Hematopoietic multipotent progenitor cell treated with erythropoietin and hydrocortisone succinate and interleukin-3 and kit ligand, for 4 days (in vitro differentiated cells): ENCODE measurements around the gene KIAA0930.

Source experiments
- DNase-seq: peaks from one replicate; pipeline ENCODE4 v3.0.0-alpha.2; 2015

Gene KIAA0930

DNA sequence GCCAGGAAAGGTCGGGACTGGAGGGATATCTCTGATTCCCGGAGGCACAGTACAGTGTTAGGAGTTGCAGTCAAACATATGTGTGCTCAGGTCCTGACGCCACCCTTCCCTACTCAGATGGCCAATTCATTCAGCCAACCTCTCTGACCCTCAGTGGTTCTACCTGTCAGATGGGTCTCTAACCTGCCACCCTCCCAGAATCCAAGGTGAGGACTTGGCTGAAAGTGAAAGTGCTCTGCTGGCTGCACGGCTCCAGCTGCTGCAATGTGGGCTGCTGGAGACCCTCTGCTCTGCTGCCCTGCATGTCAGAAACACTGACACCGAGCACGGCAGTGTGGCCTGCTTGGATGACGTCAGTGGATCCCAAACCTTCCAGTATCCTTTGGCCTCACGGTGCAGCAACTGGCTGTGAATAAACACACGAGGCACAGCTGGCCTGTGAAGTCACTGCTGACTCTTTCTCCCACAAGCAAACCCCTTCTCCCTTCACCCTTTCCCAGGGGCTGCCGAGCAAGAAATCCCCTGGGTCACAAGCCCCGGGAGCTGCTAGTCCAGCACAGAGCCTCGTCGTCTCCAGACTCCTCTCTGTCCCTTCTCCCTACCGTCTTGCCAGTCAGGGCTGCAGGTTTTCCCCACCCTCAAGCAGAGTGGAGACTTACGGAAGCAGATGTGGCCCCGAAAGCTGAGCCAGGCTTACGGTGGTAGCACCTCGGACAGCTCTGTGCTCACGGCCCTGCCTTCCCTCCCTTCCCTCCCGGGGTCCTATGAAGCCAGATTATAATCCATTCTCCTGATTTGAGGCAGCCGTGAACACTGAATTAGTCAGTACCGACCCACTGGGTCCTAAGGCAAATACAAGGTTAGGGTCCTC lies 24.3 kb downstream of the KIAA0930 start:
- no peak for DNase-seq

DNA sequence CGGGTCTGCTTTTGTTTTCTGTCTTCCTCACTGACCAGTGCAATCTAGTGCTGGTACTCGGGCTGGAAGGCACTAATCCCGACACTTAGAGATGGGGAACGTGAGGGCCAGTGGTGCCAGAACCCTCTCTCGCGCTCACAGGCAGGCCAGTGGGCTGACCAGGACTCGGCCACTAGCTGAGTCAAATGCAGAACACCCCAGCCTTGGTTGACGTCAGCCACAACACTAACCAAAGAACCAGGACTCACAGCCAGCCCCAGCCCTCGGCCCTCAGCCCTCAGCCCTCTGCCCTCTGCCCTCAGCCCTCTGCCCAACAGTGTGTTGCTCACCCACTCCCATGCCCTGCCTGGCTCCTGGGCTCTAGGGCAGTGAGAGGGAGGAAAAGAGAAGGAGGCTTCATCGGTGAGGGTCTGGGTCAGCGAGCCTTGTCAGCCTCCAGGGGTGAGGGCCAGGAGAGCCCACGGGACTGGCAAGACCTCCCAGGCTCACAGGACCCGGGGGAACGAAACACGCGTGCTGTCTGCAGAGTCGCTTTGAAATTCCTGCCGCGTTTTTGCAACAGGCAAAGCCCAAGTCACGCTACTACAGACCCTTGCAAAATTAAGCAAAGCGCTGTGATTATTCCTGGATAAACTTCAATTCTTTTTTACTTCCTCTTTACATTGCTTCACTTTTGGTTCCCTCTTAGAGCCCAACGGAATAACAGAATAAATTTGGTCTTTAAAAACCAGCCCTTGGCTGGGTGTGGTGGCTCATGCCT lies 27.5 kb downstream of the KIAA0930 start:
- DNase-seq: peak; percentile 62

DNA sequence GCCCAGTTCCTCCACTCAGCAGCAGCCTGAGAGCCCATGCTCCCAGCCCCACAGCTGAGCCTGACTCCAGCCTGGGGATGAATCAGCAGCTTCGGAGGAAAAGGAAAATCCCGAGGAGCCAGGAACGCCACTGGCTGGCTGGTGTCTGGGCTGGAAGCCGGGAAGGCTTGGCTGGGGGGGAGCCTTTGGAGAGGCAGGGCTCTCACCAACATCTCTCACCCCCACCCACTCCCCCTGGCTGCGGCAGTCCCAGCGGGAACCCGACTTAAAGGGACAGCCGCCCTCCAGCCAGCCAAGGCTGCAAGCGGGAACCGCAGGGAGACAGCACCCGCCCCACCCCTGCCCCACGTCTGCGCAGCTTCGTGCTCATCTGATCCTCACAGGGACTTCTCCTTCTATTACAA lies 28.4 kb downstream of the KIAA0930 start:
- no peak for DNase-seq

DNA sequence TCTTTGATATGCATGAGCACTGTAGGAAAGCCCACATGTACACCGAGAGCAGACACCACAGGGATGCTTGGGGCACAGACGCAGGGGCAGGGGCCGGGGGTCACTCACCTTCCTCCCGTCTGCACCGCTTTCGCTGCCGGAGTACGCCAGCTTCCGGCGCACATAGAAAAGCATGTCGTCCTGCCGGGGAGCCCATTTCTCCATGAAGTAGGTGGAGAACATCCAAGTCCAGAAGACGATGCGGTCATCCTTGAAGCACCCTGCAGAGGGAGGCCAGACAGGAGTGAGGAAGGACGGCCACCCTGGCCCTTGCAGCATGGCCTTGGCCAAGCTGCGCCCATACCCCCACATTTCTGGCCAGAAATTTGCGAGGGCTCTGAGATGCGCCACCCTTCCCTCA lies 28.8 kb downstream of the KIAA0930 start:
- DNase-seq: no peak

DNA sequence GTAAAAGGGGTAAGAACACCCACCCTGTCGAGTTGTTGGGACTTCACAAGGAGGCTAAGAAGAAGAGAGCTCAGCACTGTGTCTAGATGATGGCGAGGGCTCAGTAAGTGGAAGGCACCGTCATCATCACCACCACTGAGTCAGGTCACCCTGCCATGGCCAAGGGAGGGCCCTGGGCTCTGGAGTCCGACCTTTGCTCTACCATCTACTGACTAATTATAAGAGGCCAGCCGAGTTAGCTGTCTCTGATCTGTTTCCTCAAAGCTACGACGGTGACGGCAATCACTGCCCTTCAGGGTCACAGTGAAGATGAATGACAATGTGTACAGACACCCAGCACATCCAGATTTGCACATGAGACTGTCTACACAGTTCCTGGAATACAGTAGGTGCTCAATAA lies 29.3 kb downstream of the KIAA0930 start:
- no peak for DNase-seq

DNA sequence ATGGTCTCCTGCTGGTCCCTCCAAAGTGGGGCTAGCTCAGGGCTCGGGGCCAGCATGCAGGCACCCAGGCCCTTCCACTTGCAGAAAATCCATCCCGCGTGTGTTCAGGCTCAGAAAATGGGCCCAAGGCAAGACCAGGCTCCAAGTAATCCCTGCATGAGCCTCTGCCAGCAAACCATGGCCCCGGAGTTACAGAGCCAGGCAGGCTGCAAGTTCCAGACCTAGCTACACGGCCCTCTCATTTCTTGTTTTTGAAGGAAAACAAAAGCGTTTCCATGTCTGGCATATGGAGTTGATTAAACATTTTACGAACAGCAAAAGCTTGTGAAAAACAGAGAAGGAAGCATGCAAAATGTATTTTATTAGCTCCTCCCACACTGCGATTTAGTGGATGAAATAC lies 29.7 kb downstream of the KIAA0930 start:
- DNase-seq: no peak

DNA sequence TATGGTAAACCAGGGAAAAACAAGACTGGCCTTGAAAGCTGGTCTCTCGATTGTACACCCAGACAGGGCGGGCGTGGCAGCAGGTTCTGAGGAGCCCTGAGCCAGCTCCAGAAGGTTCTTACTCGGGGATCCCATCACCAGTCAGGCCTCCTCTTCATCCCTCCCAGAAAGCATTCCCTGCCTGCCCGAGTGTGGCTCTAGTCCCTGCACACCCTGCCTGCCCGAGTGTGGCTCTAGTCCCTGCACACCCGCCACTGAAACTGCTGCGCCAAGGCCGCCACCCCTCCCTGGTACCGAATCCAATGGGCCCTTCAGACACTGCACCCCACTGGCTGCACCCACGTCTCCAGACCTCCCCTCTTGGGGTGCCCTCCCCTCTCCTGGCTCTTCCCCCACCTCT lies 30.1 kb downstream of the KIAA0930 start:
- no peak for DNase-seq

DNA sequence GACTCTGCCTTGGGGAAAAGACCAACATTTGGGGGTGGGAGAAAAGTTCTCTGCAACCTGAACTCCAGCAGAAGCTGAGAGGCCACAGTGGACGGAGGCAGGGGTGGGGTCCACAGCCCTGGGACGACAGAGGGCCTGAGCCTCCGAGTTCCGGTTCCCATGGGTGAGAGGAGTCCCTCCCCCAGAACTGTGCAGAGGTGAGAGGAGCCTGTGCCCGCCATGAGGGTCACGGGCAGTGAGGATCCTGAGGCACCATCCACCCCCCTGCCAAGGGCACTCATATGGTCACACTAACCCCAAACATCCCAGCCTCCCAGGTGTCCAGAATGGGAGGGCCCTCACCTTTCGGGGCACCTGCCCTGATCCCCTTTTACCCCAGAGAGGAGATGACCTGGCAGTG lies 30.5 kb downstream of the KIAA0930 start:
- no peak for DNase-seq

DNA sequence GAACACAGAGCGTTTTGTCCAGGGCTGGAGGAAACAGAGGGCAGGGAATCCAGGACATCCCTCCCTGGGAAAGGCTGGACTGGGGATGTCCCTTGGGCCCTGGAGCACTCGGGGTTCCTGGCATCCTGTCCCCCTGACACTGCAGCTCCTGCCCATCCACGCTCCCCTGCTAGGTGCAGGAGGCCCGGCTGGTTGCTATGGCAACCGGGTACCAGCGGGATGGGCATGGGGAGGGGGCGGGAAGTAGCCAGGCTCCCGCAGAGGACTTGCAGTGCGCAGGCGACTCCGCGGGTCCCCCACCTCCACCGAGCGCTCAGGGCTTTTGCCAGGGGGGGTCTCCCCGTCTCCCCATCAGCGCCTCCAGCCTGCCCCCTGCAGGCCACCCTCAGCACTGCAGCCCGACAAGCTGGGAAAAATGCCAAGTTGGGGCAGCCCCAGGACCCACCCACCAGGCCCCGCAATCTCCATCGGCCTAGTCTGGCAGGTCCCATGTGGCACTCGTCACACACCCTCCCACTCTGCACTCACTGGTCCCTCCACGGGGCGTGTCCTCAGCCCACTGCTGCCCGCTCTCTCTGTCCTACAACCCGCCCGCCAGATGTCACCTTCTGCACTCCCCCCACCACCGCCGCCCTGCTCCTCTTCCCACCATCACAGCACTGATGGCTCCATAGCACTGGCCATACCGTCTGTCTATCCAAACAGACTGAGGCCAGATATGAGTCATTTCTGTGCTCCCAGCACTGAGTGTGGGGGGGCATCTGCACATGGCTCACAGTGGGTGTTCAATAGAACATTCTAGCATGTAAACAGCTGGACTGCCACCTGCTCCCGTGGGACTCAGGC lies 31.5 kb downstream of the KIAA0930 start:
- DNase-seq: peak; percentile 55

DNA sequence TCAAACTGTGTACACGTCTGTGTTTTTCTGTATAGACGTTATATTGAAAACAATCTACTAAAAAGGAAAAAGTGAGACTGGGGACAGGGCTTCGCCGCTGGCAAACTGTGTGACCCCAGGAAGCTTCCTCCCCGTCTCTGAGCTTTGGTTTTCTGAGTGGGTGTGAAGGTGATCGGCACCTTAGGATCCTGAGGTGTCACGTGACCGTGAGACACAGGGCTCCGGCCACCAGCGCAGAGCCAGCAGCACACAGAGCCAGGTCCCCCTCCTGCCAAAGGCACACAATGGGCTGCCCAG lies 32.0 kb downstream of the KIAA0930 start:
- no peak for DNase-seq

DNA sequence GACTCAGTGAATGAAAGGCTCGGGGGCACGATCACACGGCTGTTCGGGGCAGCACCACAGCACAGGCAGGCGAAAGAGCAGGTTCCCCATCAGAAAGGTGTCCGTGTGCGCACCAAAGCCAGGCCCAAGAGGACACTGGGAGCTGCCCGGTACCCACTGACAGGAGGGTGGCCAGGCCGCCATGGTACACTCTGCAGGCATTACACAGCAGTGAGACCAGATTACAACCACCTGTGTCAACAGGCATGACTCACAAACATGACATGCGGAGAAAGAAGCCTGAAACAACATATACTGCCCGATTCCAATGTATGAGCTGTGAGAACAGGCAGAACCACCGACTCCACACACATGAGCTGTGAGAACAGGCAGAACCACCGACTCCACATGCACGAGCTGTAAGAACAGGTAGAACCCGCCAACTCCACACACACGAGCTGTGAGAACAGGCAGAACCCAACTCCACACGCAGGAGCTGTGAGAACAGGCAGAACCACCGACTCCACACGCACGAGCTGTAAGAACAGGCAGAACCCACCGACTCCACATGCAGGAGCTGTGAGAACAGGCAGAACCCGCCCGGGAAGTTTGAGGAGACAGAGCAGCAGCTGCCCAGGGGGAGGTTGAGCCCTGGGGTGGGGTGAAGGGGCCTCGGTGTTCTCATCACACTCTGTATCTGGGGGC lies 32.6 kb downstream of the KIAA0930 start:
- DNase-seq: no peak

DNA sequence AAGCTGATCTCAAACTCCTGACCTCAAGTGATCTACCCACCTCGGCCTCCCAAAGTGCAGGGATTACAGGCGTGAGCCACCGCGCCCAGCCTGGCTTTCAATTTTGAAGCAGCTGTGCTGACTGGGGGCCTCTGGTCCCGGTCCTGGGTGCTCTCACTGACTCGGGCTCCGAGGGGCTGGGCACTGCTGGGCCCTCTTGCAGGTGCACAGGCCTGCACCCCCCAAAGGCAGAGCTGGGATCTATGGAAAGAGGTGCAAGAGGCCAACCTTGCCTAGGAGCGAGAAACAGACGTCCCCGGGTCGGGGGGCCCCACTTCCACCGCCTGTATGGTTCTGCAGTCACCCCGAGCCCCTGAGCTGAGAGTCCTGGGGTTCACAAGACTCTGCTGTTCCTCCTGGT lies 33.2 kb downstream of the KIAA0930 start:
- no peak for DNase-seq

DNA sequence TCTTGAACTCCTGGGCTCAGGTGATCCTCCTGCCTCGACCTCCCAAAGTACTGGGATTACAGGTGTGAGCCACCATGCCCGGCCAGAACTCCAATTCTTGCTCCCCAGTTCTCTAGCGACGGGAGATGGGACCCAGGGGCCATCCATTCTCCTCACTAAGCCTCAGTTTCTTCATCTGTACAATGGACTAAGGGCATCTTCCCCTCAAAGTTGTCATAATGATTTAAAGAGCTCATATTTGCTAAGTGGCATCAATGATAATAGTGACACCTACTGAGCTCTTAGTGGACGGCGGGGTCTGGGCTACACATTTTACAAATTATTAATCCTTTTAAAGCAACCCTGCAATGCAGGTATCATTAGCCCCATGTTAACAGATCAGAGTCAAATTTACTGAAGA lies 34.5 kb downstream of the KIAA0930 start:
- no peak for DNase-seq

DNA sequence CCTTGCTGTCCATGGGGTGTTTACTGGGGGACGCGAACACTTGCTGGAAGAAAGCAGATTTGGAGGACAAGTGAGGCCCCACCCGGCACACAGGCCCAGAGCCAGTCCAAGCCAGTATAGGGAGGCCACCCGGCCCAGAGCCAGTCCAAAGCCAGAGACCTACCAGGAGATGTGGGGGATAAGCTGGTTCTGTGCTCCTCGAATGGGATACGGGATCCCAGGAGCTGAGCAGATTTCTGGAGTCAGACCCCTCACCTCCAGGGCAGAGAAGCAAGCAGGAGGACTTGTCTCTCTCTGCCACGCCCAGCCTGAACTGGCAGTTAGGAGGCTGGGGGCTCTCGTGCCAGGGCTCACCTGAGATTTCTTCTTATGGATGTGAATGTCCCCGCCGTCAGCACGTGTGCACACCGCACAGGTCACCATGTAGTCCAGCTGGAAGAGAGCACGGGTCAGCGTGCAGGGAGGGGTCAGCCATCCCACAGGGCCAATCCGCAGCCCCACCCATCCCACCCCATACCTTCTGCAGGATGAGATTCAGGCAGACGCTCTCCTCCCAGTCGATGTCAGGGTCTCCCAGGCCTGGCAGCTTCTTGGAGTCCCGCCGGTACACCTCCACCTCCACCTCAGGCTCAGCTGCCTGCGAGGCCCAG lies 35.3 kb downstream of the KIAA0930 start:
- DNase-seq: no peak

DNA sequence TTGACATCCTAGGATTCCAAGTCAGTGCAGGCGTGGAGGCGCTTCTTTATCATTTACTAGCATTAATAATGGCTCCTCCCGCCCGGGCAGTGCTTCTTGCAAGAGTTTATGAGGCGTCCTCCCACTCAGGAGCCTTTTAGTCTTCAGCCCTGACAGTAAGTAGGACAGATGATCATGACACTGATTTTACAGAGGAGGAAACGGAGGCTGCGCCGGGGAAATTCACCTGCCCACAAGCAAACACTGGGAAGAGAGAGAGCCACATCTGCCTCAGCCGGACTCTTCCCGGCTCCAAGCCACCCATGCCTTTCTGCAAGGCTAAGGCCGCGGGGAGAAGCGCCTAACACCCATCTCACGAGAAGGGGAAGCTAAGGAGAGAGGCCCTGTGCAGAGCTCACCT lies 35.9 kb downstream of the KIAA0930 start:
- DNase-seq: no peak

DNA sequence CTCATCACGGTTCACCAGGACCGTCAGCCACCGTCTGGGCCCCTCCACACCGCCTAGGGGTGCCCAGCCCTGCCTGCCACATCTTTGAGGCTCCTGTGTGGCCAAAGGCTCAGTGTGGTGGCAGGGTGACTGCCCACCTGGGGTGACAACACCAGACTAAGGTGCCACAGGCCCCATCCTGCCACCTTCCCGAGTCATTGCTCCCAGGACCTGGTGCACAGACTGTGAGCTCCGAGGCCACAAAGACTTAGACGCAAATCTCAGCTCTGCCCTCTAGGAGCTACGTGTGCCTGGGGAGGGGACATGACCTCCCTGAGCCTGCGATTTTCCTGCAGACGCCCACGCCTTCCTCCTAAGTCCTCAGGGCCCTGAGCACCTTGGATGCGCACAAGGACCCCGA lies 36.5 kb downstream of the KIAA0930 start:
- no peak for DNase-seq

DNA sequence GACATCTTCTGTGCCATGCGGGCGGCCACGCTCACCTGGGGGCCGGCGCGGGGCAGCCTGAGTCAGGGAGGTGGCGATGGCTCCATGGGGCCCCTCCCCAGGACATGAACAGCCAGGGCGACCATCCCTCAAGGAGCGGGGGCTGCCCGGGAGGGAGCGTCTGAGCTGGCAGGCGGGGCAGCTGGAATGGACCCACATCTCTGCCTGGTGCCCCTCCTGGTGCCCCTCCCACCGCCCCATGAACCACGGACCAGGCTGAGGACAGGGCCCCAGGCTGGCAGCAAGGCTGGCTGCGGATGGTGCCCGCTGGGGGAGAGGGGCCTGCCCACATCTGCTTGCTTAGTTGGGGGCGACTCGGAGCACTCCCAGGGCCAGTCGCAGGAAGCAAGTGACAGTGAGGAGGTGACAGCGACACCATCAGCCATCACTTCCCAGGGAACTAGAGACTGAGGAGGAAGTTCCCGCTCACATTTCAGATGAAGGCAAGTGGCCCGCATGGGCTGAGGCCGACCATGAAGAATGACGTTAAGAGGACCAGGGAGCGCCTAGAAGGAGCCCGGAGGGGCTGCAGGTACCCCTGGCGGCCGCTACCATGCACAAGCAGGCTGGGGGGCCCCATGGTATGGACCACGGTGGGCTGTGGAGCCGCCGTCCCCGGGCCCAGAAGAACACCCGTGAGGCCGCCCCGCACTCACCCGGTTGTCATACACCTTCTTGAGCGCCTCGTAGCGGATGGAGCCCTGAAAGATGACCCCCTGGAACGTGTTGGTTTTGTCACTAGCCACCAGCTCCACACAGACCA lies 37.3 kb downstream of the KIAA0930 start:
- no peak for DNase-seq

DNA sequence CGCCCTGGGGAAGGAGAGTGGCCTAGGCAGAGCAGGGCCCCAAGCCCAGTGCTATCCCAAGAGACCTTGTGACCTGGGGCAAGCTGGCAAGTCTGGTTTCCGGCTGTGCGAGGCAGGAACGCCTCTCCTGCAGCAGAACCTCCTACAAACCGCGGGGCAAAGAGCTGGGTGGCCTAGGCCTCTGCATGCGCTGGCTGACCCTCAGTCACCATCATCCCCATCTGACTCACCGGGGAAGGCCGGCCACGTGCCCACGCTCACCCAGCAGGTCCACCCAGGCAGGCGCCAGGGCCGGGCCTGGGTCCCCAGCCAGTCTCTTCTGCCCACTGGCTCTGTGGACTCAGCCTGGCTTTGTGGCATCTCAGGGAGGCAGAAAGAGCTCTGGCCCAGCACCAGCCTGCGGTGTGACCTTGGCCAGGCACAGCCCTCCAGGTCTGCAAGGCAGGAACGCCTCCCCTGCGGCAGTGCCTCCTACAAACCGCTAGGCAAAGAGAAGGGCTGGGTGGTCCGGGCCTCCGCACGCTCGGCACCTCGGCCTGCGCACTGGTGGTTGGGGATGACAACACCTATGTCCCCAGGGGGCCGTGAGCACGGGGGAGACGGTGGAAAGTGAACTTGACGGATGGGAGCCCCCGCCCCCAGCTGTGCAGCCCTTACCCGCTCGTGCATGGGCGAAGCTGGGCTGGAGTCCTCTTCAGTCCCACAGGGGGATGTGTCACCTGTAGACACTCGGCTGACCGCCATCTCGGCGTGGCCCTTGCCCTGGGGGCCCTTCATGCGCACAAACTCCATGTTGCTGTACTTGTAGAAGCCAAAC lies 38.2 kb downstream of the KIAA0930 start:
- no peak for DNase-seq

DNA sequence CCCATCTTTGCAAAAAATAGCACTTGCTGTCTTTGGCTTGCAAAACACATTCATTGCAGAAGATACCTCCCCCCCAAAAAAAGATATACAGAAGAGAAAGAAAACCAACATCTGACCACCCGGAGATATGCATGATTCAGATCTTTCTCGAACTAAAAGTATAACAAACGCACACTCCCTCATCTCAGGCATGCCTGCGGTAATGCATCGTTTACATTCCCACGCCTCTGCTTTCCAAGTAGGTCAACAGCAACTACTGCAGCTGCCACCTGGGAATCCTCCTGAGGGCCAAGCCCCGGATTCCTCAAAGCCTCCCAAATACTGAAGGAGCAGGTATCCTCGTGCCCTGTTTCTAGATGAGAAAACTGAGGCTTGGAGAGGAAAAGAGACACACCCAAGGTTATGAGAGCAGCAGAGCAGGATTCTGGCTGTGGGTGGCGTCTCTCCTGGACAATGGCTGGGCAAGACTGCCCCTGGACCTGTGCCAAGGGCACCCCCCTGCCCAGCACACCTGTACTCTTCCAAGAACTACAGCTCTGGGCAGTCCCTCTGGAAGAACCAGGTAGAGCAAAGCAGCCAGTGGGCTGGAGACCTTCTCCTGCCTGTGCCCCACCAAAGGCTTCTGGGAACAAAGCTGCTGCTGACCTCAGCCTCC lies 38.9 kb downstream of the KIAA0930 start:
- DNase-seq: no peak

DNA sequence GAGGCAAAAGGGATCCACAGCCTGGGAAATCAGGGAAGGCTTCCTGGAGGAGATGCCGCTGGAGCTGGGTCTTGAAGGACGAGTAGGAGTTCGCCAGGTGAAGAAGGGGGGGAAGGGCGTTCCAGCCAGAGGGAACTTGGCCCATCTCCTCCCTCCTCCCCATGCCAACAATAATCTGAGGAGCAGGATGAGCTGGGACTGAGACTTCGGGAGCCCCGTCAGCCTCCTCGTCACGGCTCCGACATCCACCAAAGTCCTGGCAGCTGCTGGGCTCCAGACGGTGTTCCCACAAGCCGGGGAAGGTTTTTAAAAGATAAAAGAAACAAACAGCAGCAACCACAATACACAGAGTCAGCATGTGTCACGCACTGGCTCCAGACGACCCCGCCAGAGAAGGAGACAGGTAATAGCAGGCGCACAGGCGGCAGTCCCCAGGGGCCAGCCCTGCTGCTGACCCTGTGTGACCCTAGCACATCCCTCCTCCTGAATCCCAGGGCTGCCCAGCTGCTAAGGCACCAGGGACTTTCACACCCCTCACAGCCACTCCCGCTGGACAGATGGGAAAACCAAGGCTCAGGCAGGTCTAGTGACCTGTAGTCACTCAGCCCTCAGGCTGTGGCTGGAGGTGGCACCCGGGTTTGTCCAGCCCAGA lies 39.7 kb downstream of the KIAA0930 start:
- no peak for DNase-seq
